Right ventricle myocardium superior (tissue), 1 donor: ENCODE measurements around the gene DCST2. TPM values are rescaled to one million over a fixed set of nuclear protein-coding genes. Genes with fewer than 3 reads are reported as not detected.

Experiments
- ATAC-seq: fragments of 200-7000 bp; cut with Tn5 transposase; one replicate; pipeline ENCODE4 v1.9.1; 2020; ENCODE audit warnings: mild to moderate bottlenecking; ENCODE audit not compliant: poor library complexity
- DNase-seq: peaks from one replicate; pipeline ENCODE4 v3.0.0-alpha.2; 2020
- intact Hi-C: fragments of 100-400 bp; cut with DNase I; formaldehyde crosslinking; loops from one replicate; pipeline ENCODE4 v1.11.2; 2022
- total RNA-seq: library from RNA; stranded (reverse); fragmentation: NEBNext Ultra II Directional; extraction: Animal tissue kit (Norgen Biotek cat#: 25700); gene quantifications from one replicate; pipeline ENCODE4 v1.2.1, GENCODE V29; 2021
- donor health status: DM: no; HTN: yes; CAD: no; lungs with severe emphysema.

Gene DCST2
- total RNA-seq, 1 donor from 2014 or later: 0.16 TPM

DNA sequence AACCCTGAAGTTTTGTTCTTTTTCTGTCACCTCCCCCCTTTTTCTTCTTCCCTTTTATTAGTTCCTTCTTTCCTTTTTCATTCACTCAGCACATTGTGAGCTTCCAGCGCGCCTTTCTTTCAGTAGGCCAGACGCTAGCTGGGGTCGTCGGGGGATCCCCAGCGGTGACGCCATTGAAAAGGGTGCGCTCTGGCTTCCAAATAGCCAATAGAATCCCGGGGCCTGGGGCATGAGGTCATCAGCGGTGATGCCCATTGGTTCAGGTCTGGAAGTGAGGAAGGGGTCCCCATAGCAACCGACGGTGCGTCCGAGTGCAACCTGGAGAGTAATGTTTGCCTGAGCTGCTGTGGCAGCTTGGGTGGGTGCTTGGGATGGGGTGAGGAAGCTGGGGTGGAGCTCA, 38.1 kb upstream of the DCST2 start:
- DNase-seq (peak; percentile 26), ATAC-seq (no peak)
- intact Hi-C loops: no loop called here

DNA sequence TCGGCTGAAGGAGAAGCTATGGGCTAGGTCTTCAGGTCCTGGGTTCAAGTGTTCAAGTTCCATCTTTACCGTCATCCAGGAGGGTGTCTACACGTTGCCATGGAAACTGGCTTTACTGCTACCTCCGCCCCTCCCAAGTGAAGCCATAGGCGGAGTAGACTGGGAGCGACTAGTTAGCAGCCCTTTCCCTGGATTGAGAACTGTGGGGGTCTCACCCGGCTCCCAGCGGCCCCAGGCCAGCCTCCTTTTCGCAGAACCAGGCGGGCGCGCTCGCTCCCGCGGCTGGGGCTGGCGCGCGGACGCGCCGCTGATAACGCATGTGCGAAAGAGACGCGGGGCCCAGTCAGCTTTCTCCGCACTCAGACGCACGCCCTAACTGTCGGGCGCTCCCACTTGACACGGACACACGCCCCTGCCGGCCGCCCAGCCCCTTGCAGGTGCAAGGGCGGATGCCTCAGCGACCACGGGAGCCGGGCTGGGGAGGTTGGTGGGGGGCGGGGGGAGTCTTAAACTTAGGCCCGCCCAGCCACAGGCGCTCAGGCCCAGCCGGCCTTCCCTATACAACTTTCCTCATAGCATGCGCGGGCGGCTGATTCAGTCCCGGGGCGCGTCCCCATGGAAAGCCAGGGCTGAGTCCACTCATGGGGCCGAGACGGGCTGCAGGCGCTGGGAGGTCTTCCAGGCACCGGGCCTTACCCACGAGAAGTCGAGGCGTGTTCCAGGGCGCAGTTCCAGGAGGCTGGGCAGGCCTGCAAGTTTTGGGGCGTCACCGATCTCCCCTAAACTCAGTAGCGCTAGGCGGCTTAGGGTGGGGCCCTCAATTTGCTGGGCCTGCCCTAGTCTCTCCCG, 37.4 kb upstream of the DCST2 start:
- intact Hi-C loops: no loop called here
- DNase-seq: peak; percentile 90
- ATAC-seq: peak; percentile 93

DNA sequence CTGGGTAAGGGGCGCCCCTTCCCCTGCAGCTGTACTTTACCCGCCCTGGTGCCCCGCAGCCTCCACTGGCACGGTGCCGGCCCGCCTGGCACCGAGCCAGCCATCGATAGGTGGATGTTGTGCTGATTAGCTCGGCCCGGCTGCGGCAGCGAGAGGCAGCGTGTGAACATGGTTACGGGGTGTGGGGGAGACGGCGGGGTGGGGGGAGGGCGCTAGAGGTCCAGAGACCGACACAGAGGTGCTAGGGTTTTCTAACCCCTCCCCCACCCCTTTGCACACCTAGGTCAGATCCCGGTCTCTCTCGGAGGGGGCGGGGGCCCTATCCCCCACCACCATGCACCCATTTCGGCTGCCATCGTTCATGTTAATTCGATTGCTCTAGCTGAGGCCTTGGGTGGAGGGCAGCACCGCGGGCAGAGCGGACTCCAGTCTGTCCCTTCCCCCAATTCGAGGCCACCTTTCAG, 36.6 kb upstream of the DCST2 start:
- no peak for DNase-seq
- ATAC-seq: no peak
- intact Hi-C loops: no loop called here

DNA sequence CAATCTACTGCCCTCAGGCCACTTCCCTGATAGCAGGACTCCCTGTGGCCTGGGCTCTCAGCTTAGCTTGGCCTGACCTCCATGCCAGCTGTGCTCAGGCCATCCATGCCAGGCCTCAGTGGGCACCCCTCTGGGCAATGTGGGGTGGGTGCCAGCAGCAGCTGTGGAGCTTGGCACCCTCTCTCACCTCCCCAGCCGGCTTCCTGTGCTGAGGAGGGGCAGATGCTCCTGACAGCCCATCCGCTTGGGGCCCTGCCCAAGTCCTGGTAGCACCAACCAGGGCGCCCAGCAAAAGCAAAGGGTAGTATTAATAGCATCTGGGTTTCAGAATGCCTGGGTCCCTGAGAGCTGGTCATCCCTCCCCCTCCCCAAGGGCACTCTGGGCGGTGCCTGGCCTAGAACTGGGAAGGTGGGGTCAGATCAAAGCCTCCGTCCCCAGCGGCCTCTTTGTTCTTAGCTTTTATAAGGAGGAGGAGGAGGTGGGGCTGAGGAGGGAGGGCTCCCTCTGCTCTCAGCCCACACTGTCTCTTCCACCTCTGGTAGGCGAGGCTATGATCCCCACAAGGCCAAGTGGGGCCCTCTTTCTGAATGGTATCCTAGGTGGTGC, 36.1 kb upstream of the DCST2 start:
- ATAC-seq: no peak
- no peak for DNase-seq
- intact Hi-C loops: no loop called here

DNA sequence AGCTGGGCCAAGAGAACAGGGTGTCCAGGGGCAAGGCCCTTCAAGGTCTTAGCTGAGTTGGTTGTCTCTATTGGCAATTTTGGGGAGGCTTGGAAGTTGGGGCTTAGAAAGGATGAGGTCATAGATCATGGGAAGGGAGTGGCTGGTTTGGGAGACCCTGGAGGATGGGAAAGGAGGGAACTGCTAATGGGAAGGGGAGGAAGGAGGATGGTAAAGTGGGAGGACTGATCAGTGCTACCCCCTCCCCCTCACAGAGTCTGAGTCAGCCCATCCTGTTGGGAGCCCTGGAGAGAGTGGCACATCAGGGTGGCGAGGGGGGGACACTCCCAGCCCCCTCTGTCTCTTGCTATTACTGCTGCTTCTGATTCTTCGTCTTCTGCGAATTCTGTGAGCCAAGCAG, 35.0 kb upstream of the DCST2 start:
- intact Hi-C loops: no loop called here
- ATAC-seq (no peak), DNase-seq (no peak)

DNA sequence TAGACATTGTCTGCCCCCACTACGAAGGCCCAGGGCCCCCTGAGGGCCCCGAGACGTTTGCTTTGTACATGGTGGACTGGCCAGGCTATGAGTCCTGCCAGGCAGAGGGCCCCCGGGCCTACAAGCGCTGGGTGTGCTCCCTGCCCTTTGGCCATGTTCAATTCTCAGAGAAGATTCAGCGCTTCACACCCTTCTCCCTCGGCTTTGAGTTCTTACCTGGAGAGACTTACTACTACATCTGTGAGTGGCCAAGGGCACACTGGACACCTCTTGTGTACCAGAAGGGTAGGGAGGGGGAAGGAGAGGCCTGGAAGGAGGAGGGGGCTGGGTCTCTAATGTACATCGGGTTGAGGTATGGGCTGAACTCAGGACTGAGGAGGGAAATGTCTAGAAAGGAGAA, 33.2 kb upstream of the DCST2 start:
- DNase-seq (no peak), ATAC-seq (no peak)
- intact Hi-C loops: no loop called here

DNA sequence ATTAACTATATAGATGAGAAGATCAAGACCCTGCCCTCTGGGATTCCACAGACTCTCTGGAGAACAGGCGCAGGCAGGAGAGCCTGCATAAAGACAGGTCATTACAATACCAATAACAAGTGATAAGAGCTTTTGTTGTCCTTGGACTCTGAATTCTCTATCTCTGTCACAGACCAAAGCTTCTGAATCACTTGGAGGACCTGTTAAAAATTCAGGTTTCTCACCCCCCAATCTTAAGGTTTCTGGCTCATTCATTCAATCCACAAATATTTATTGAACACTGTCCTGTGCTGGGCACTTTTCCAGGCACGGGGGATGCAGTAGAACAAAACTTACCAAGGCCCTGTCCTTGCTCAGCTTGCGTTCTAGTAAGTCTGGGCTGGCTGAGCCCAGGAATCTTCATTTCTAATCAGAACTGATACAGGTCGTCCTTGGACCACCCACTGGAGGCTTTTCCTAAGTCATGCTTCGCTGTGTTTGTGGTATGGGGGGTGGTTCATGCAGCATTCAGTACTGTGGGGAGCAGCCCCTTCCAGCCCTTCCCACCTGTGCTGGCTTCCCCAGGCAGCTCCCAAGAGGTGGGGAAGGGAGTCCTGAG, 31.4 kb upstream of the DCST2 start:
- intact Hi-C loops: loop anchor here (5.0 kb wide), 1 partner anchor 103 kb away; the partner anchor contains the start of gene PYGO2
- no peak for ATAC-seq
- DNase-seq: no peak

DNA sequence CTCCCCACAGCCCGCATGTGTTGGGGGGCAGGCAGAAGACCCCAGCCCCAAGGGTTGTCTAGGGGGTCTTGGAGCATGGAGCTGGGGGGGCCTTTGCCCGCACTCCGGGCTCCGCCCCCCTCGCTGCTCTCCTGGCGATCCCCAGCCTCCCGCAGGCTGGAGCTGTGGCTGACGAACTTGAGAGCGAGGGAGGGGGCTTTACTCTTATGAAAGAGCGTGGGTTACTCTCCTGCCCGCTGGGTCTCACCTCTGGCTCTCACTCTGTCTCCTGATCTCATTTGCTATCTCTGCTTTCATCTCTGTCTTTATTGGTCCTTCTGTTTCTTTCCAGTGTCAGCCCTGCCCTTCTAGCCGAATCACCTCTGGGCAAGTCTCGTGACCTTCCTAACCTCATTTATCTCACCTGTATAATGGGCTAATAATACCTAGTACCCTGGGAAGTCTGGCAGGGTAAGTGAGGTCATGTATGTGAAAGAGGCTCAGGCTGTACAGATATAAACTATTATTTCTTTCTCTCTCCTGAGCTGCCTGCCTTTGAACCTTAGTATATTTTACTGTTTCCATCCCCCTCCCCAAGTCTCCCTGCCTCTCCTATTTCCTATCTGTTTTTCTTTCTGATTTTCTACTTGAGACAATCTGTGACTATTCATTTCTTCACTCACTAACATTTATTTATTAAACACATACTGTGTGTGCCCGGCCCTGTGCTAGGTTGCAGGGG, 30.7 kb upstream of the DCST2 start:
- ATAC-seq (peak; percentile 18), DNase-seq (no peak)
- intact Hi-C loops: loop anchor here (5.0 kb wide), 1 partner anchor 102 kb away; the partner anchor contains the start of gene PYGO2

DNA sequence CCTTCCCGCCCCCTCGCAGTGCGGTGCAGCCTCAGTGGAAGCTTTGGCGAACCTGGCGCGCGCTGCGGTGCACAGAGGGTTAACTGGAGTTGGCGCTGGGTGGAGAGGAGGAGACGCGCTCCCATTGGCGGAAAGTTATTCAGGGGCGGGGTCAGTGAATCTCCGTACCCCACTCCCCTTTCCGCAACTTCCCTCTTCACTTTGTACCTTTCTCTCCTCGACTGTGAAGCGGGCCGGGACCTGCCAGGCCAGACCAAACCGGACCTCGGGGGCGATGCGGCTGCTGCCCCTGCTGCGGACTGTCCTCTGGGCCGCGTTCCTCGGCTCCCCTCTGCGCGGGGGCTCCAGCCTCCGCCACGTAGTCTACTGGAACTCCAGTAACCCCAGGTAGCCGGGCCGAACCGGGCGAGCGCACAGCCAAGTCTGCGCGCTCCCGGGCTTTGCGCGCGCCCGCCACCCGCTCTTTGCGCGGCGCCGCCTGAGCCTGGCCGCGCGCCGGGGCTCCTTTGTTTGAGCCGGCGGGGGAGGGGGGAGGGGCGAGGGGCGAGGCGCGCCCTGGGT, 30.0 kb upstream of the DCST2 start, which contains the start of gene EFNA4:
Gene EFNA4 (plus strand): TSS at position 191 of the 561 bp plus-strand sequence. CDS start 84 bp downstream, at position 275.
- intact Hi-C loops: loop anchor here (5.0 kb wide), 1 partner anchor 101 kb away; the partner anchor contains the start of gene PYGO2
- ATAC-seq (peak; percentile 94), DNase-seq (peak; percentile 88)

DNA sequence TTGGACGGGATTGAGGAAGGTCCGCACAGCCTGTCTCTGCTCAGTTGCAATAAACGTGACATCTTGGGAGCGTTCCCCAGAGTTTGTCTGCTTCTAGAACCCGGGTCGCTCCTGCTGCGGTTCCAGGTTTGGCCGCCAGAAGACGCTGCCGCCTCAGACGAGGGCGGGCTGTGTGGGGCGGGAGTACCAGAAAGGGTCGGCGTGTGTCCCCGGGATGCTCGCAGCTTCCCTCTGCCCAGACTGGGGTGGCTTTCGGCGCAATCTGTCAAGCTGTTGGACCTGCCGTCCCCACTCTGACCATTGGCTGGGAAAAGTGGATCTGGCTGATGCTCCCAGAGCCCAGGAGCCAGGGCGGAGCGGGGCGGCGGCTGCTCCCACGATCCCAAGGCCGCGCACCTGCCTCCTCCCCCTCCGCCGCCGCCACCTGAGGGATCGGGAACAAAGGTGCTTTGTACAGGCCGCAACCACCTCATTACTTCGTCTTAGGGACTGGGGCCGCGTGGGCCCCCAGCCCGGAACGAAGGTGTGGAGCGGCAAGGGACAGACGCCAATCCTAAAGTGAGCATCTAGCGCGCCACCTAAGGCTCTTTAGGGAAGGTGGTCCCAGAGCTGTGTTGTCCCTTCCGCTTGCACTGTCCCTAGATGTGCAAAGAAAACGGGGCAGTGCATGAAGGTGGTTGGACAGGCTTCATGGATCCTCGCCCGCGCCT, 29.3 kb upstream of the DCST2 start:
- peak; percentile 77 for DNase-seq
- intact Hi-C loops: loop anchor here (5.0 kb wide), 1 partner anchor 101 kb away; the partner anchor contains the start of gene PYGO2
- peak; percentile 57 for ATAC-seq

DNA sequence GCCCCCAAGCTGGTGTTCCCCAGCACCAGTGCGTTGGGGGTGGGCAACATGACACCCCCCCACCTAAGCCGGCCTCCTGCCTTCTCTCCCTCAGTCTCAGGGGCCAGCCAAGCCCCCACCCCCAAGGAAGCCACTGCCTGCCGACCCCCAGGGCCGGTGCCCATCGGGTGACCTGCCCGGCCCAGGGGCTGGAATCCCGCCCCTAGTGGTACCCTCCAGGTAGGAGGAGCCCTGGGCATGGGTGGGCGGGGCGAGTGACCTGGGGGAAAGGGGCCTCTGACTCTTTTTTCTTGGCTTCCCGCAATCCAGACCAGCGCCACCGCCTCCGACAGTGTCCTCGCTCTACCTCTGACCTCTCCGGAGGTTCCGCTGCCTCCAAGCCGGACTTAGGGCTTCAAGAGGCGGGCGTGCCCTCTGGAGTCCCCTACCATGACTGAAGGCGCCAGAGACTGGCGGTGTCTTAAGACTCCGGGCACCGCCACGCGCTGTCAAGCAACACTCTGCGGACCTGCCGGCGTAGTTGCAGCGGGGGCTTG, 28.6 kb upstream of the DCST2 start:
- peak; percentile 3 for ATAC-seq
- intact Hi-C loops: loop anchor here (5.0 kb wide), 1 partner anchor 100 kb away; the partner anchor contains the start of gene PYGO2
- no peak for DNase-seq

DNA sequence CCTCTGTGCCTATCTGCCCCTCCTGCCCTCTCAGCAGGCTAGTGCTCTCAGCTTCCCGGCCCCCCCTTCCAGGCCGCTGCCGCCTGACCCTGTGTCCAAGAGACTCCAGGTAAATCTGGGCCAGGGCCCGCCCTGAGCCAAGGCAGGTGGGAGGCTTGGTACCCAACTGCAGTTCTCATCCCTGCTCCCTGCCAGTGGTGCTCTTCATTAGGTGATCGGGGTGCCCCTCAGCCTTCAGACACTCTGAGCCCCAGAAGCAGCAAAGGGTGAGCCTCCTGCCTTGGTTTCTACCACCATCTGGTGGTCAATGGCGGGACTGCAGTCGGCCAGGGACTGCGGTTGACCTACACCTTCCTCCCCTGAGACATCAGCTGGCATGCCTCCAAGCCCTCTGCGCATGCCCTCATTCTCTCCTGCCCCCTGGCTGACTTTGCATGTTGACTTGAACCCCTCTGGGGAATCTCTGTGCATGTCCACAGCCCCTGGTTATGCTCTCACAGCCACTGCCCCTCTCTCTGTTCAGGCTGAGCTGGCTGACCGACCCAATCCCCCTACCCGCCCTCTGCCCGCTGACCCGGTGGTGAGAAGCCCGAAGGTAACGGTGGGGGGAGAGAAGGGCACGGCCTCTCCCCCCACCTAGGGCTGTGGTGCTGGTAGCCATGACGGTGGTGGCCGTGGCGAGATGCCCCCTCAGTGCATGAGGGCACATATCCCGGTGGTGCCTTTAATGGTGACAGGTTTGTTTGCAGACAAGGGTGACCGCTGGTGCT, 28.0 kb upstream of the DCST2 start:
- ATAC-seq (peak; percentile 65), DNase-seq (peak; percentile 92)
- intact Hi-C loops: loop anchor here (5.0 kb wide), 1 partner anchor 99 kb away; the partner anchor contains the start of gene PYGO2

DNA sequence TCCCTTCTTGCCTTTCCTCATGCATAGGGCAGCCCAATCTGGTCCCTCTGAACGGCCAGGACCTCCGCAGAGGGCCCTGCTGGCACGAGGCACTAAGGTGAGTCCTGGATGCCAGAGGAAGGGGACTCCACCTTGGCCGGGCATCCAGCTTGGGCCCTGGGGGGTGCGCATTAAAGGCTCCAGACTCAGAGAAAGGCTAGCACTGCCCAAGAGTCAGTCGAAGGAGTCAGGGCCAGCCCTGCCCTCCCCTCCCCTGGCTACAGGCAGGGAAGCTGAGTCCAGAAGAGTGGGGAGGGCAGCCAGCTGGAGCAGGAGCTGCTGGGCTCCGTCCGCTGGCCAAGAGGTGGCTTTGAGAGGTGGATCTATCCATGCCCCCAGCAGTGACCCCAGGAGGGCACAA, 27.2 kb upstream of the DCST2 start:
- ATAC-seq (no peak), DNase-seq (no peak)
- intact Hi-C loops: loop anchor here (5.0 kb wide), 1 partner anchor 98 kb away; the partner anchor contains the start of gene PYGO2

DNA sequence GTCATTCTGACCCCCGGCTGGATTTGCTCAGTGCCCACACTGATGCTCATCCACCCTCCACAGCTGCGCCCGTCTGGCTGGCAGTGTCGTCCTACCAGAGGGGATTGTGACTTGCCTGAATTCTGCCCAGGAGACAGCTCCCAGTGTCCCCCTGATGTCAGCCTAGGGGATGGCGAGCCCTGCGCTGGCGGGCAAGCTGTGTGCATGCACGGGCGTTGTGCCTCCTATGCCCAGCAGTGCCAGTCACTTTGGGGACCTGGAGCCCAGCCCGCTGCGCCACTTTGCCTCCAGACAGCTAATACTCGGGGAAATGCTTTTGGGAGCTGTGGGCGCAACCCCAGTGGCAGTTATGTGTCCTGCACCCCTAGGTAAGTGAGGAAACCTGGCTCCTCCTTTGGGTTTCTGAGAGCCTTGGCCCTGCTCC, 24.2 kb upstream of the DCST2 start:
- DNase-seq (no peak), ATAC-seq (no peak)
- intact Hi-C loops: no loop called here

DNA sequence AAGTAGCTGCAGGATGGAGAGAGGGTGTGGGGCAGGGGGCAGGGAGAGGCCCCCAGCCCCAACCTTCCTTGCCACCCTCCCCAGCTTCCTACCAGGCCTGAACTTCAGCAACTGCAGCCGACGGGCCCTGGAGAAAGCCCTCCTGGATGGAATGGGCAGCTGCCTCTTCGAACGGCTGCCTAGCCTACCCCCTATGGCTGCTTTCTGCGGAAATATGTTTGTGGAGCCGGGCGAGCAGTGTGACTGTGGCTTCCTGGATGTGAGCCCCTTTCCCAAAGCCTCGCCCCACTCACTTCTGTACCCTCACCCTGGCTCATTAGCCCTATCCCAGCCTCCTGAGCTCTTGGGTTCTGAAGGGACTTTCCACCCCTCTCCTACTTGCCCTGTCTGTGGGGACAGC, 23.5 kb upstream of the DCST2 start:
- DNase-seq: no peak
- ATAC-seq: no peak
- intact Hi-C loops: no loop called here

DNA sequence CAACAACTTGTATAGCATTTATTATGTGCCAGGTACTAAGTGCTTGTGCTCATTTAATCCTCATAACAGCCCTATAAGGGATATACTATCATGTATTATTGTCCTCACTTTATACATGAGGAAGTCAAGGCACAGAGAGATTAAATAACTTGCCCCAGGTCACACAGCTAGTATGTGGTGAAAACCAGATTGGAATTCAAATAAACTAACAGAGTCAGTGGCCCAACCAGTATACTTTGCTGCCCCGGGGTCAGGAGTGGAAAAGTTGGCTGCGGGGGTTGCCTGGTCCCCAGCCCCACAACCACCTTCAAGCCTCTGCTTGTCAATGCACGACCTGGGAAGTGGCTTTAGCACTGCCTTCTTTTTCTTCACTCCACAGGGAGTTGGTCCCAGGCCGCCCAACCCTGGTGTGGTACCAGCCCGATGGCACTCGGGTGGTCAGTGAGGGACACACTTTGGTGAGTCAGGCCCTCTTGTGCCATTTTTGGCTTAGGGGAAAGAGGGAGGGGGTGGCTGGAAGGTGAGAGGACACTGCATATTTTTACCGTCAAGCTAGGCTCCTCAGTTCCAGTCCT, 20.0 kb upstream of the DCST2 start:
- no peak for ATAC-seq
- intact Hi-C loops: no loop called here
- DNase-seq: no peak
